IPS-11a (cell line): ENCODE results near the gene AP5B1.
"Not testable (repeated sequence)": the region's sequence is repeated elsewhere in the genome, so short reads cannot be mapped to it uniquely, and the experiment has no call there.

ENCODE experiments used
- H3K4me3 ChIP-seq: one replicate; pipeline ENCODE4 v1.5.1; 2013; ENCODE audit warnings: low read depth, low read length, control low read depth

Gene AP5B1

DNA sequence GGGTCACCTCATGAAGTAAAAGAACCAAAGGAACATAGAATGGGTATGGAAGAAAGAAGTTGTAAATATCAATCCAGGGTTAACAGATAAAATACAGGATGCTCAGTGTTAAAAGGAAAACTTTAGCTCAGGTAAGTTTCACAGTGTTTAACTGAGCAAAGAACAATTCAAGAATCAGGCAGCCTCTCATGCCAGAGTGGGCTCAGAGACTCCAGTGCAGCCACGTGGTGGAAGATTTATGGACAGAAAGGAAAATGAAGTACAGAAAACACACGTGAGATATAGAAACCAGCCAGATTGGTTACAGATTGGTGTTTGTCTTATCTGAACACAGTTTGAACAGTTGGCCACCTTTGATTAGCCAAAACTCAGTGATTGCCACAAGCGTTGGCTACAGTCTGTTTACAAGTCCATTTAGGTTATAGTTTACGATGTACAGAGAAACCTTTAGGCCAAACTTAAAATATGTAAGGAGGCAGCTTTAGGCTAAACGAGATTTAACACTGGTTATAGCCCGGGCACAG lies 9.1 kb downstream of the AP5B1 start:
- H3K4me3 ChIP-seq = no peak overlapping the region

DNA sequence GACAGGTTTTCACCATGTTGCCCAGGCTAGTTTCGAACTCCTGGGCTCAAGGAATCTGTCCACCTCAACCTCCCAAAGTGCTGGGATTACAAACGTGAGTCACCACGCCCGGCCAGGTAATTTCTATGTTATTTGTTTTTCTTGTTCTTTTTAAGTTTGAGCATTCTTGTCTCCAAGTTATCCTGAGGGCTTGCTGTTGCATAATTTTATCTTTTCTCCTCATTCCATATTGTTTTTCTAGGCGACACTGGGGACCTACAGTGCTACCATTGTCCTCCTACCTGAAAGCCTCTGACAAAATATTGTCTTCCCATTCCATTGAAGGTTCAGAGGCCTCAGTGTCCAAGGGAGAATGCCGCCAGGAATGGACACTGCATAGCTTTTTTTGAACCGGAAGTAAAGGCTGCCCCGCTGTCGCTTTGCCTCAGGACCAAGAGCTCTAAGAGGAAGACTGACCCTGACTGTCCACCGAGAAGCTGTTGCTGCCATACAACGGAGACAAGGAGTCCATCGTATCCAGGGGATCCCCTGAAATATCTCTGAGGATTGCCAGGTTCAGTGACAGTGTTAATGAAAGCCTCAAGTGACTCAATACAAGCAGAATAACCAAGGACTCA lies 9.7 kb downstream of the AP5B1 start:
- H3K4me3 ChIP-seq = no peak overlapping the region

DNA sequence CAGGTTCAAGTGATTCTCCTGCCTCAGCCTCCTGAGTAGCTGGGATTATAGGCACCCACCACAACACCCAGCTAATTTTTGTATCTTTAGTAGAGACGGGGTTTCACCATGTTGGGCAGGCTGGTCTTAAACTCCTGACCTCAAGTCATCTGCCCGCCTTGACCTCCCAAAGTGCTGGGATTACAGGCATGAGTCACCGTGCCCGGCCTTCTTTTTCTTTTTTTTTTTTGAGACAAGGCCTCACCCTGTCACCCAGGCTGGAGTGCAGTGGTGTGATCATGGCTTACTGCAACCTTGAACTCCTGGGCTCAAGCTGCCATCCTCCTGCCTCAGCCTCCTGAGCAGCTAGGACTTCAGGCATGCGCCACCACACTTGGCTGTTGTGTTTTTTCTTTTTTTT lies 13.0 kb downstream of the AP5B1 start:
- not testable (repeated sequence) for H3K4me3 ChIP-seq

DNA sequence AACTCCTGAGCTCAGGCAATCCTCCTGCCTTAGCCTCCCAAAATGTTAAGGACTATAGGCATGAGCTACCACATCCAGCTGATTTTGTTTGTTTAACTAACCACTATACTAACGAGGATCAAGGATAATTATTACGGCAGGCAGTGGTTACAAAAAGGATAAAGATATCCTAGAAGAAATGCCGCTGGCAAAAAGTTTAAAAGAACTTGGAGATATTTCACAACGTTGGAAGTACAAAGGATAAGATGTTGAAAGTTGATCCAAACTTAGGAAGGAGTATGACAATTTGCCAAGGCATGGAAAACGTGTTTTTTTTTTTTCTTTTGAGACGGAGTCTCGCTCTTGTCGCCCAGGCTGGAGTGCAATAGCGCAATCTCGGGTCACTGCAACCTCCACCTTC lies 13.4 kb downstream of the AP5B1 start:
- H3K4me3 ChIP-seq = no peak overlapping the region

DNA sequence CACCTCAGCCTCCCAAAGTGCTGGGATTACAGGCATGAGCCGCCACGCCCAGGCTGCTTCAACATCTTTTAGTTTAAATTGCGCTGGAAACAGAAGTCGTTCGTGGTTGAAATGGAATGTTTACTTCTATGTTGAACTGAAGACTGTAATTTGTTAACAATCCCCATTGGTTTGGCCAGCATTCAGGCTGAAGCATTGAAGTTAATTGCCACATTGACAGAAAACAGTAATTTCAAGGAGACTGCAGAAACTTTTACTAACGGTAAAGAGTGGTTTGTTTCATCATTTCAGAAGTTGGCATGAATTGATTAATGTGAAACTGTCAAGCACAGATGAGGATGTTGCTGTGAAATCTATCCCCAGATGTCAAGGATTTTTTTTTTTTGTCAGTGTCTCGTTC lies 14.2 kb downstream of the AP5B1 start:
- no peak overlapping the region for H3K4me3 ChIP-seq

DNA sequence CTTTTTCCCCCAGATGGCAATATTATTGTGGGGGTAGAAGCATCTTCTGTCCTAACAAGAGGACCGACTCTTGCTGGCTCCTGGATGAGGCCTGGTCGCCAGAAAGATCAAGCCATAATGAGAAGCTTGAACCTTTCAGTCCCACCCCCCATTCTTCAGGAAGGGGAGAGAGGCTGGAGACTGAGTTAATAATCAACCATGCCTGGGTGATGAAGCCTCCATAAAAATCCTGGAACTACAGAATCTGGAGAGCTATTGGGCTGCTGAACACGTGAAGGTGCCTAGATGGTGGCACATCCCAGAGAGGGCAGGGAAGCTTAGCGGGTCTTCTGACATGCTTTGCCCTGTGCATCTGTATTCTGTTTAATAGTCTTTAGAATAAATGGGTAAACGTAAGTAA lies 16.3 kb downstream of the AP5B1 start:
- H3K4me3 ChIP-seq = no peak overlapping the region

DNA sequence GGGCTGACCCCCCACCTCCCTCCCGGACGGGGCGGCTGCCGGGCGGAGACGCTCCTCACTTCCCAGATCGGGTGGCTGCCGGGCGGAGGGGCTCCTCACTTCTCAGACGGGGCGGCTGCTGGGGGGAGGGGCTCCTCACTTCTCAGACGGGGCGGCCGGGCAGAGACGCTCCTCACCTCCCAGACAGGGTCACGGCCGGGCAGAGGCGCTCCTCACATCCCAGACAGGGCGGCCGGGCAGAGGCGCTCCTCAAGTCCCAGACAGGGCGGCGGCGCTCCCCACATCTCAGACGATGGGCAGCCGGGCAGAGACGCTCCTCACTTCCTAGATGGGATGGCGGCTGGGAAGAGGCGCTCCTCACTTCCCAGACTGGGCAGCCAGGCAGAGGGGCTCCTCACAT lies 18.0 kb downstream of the AP5B1 start:
- not testable (repeated sequence) for H3K4me3 ChIP-seq

DNA sequence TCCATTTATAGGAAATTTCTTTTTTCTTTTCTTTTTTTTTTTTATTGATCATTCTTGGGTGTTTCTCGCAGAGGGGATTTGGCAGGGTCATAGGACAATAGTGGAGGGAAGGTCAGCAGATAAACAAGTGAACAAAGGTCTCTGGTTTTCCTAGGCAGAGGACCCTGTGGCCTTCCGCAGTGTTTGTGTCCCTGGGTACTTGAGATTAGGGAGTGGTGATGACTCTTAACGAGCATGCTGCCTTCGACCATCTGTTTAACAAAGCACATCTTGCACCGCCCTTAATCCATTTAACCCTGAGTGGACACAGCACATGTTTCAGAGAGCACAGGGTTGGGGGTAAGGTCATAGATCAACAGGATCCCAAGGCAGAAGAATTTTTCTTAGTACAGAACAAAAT lies 18.6 kb downstream of the AP5B1 start:
- H3K4me3 ChIP-seq = not testable (repeated sequence)

DNA sequence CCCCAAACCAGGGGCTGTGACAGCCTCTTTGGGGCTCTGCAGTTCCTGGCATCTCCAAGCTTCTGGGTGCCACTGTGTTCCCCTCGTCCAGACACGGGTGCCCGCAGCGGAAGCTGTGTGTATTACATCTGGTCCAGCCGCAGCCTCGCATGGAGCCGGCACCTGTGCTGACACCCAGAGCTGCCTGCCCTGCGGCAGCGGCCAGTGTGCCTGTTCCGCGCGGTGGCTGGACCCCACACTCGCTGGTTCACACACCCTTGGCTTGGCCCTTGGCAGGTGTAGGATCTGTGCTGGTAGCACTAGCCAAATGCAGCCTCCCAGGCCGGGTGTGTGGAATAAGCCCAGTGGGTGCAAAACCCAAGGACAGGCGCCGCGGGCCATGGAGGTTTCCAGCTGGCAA lies 35.7 kb downstream of the AP5B1 start:
- no peak overlapping the region for H3K4me3 ChIP-seq

DNA sequence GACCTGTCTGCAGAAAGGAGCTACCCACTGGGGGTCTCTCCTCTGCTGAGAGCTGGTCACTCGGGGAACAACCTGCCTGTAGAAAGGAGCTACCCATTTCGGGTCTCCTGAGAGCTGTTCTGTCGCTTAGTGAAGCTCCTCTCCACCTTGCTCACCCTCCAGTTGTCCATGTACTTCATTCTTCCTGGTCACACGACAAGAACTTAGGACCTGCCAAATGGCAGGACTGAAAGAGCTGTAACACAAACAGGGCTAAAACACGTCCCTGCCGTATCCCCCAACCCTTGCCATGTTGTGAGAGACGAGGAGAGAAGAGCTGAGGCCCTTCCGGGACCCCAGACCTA lies 36.1 kb downstream of the AP5B1 start:
- no peak overlapping the region for H3K4me3 ChIP-seq

DNA sequence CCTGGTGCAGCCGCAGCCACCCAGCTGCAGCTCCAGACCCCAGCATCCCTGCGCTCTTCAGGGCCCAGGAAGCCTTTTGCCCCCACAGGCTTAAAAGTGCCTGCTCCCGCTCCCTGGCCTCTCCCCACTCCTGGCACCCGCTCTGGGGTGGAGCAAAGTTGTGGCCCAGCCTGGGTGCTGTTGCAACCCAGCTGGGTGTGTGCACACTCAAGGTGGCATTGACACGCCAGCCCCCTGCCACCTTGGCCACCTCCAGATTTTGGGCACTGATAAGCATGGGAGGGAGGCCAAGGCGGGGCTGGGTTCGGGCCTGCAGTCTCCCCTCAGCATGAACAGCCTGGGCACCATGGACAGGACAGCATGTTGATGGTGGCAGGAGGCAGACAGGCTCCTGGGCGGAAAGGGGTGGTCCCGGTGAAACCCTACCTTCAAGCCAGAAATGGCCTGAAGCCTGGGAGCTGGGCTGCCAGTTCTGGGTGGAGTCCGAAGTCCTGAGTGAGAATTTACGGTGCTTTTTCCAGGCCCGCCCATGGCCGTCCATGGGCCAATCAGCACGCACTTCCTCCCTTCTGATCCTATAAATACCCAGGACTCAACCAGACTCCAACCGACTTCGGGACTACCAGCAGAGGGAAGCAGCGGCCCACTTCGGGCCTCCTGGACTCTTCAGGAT lies 36.6 kb downstream of the AP5B1 start:
- no peak overlapping the region for H3K4me3 ChIP-seq

DNA sequence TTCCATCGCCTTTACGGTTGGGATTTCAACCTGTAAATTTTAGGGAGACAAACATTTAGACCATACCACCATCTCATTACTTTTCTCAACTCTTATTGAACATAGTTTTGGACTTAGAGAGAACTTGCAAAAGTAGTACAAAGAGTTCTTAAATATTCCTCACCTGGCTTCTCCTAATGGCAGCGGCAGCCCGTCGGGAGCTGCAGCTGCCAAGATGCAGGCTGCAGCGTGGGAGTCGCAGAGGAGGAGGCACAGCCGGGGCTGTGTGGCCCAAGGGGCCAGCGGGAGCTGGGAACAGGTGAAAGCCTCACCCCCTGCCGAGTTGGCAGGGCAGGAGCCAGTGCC lies 37.1 kb downstream of the AP5B1 start:
- H3K4me3 ChIP-seq = no peak overlapping the region

DNA sequence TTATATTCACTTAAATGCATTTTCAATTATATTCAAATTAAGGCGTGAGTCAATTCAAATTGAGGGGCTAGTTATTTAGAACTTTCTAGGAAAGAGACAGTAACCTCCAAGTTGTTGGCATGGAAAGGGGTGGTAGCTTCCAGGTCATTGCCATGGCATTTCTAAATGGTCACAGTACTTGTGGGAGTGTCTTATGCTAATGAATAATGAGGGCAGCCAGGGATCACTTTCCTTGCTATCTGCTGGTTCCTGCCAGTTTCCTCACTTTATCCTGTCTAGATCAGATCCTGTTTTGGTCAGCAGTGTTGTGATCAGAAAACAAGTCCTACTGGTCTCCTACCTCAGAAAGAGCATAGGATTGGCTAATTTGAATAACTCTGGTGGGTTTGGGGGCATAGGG lies 38.4 kb downstream of the AP5B1 start:
- no peak overlapping the region for H3K4me3 ChIP-seq

DNA sequence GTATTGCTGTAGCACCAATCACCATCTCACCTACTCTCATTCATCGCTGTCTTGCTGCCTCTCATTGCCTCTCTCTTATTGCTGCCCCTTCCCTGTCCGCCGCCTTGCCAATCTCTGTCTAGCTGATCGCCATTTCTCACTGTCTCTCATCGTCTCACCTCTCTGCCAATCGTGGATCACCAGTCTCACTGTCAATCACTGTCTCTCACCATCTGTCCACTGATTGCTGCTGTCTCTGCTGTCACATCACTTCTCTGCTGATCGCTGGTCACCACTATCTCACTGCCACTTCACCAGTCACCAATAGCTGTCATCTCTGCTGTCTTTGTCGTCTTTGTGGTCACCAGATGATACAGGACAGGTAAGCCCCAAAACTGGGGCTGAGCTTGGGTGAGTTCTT lies 39.6 kb downstream of the AP5B1 start:
- no peak overlapping the region for H3K4me3 ChIP-seq

DNA sequence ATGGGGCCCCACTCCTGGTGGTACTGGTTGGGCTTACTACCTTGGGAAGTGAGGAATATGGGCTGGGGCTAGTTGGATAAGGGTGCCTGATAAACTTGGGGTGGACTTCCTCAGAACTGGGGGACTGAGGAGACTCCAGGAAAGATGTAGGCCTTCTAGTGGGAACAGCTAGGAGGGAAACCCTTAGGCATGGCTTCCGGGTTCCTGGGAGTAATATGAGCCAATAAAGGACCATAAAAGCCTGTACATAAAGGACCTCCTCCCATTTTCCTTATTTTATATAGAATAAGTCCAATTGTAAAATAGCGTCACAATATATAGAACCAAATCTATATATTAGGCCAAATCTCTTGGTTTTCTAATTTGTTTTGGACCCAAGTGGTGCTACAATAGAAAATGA lies 41.8 kb downstream of the AP5B1 start:
- no peak overlapping the region for H3K4me3 ChIP-seq

DNA sequence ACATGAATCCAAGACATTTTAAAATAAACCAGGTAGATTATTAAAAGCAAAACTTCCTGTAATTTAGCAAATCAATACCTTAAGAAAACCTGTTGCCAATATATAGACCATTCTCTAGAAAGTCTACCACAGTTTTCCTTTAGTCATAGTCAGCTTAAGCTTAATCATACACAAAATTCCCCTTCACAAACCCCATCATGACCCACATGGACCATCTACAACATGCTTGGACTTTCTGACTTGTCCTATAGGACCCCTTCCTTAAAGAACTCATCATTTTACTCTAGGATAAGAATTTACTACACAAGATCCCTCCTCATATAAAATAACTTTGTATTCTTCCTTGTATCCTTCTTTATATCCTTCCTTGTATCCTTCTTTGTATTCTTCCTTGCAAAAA lies 44.0 kb downstream of the AP5B1 start:
- no peak overlapping the region for H3K4me3 ChIP-seq

DNA sequence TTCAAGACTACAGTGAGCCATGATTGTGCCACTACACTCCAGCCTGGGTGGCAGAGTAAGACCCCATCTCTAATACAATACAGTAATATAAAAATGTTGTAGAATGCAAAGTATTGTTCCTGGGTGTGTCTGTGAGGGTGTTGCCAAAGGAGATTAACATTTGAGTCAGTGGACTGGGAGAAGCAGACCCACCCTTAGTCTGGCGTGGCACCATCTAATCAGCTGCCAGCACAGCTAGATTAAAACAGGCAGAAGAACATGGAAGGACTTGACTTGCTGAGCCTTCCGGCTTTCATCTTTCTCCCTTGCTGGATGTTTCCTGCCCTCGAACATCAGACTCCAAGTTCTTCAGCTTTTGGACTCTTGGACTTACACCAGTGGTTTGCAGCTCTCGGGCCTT lies 45.7 kb downstream of the AP5B1 start:
- not testable (repeated sequence) for H3K4me3 ChIP-seq

DNA sequence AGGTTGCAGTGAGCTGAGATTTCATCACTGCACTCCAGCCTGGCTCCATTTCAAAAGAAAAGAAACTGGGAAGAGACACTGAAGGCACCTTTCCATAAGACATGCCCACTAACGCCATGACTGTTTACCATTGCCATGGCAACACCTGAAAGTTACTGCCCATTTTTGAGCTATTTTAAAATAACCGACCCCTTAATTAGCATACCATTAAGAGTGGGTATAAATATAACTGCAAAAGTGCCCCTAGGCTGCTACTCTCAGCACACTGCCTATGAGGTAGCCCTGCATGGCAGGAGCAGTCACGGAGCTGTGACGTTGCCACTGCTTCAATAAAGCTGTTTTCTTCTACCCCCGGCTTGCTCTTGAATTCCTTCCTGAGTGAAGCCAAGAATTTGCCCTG lies 50.3 kb downstream of the AP5B1 start:
- no peak overlapping the region for H3K4me3 ChIP-seq

DNA sequence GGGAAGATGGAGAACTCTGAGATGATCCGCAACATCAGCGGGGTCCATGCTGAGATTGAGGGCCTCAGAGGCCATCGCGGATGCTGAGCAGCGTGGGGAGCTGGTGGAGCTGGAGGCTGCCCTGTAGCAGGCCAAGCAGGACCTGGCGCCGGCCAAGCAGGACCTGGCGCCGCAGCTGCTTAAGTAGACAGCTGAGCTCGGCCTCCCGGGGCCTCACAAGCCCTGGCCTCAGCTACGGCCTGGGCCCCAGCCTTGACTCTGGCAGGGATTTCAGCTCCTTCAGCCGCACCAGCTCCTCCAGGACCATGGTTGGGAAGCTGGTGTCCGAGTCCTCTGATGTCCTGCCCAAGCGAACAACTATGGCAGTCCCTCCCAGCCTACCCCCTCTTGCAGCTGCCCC lies 52.9 kb downstream of the AP5B1 start:
- no peak overlapping the region for H3K4me3 ChIP-seq

DNA sequence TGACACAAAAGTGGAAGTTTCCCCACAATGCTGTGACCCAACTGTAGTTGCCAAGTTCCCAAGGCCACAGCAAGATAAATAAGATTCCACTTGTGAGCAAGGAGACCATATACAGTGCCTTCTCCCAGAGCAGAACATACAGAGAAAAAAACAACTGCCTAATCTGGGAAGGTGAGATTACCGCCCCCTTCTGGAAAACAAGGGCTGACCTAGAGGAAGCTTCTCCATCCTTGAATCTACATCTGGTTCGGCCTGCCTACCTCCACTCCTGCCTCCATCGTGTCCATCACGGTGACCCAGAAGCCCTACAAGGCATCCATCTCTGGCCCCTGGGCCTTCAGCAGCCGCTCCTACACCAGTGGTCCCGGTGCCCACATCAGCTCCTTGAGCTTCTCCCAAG lies 54.1 kb downstream of the AP5B1 start:
- H3K4me3 ChIP-seq = no peak overlapping the region
